Naive thymus-derived CD4-positive, alpha-beta T cell (primary cell): Measurements from ENCODE around the gene KLF12. TPM values are rescaled to one million over a fixed set of nuclear protein-coding genes. Genes with fewer than 3 reads are reported as not detected.

Experiments used
- ATAC-seq: fragments of 150-1000 bp; cut with Tn5 transposase; 2 replicates; pipeline ENCODE4 v1.10.0; 2021; ENCODE audit warnings: mild to moderate bottlenecking, moderate library complexity
- CTCF ChIA-PET: fragments of 350-600 bp; sonication (Branson Sonifier 250); formaldehyde crosslinking; loops from one replicate; lab custom pipeline; 2021; ENCODE audit warnings: antibody characterized with exemption; lab: Charles Lee
- POLR2A ChIA-PET: fragments of 350-600 bp; sonication (Branson Sonifier 250); formaldehyde crosslinking; loops from one replicate; lab custom pipeline; 2021; ENCODE audit warnings: antibody characterized with exemption, inconsistent platforms; lab: Charles Lee
- DNase-seq, 9 donors: peaks; one replicate each; pipeline versions ENCODE4 v3.0.0 to v3.0.0-alpha.2; 2020 to 2022; ENCODE audit warnings: mixed read lengths in 1 of 9
- H3K27ac ChIP-seq: one replicate; pipeline ENCODE4 v1.7.0; 2013; ENCODE audit warnings: mild to moderate bottlenecking, low read depth, low read length, moderate library complexity
- H3K27me3 ChIP-seq, 2 donors: one replicate each; pipeline ENCODE4 v1.7.0; 2013; ENCODE audit warnings: low read length in 2 of 2, mild to moderate bottlenecking in 2 of 2, moderate library complexity in 2 of 2; ENCODE audit not compliant: control insufficient read depth in 2 of 2, insufficient read depth in 2 of 2
- H3K36me3 ChIP-seq, 3 experiments: 1 replicate in 2 of 3; 2 replicates in 1 of 3; pipeline ENCODE4 v1.7.0; 2013; ENCODE audit warnings: low read length in 3 of 3, mild to moderate bottlenecking in 3 of 3, moderate library complexity in 1 of 3; ENCODE audit not compliant: insufficient read depth in 3 of 3, control insufficient read depth in 2 of 3
- H3K4me1 ChIP-seq, 2 donors: one replicate each; pipeline ENCODE4 v1.7.0; 2013; ENCODE audit warnings: low read length in 2 of 2, mild to moderate bottlenecking in 2 of 2, moderate library complexity in 1 of 2; ENCODE audit not compliant: control insufficient read depth in 2 of 2, insufficient read depth in 2 of 2
- H3K4me3 ChIP-seq: 2 replicates; pipeline ENCODE4 v1.7.0; 2013; ENCODE audit warnings: mild to moderate bottlenecking, low read length
- H3K9me3 ChIP-seq, 3 experiments: 1 replicate in 2 of 3; 2 replicates in 1 of 3; pipeline ENCODE4 v1.7.0; 2013; ENCODE audit warnings: low read length in 3 of 3; ENCODE audit not compliant: control insufficient read depth in 2 of 3
- H3K27ac Mint-ChIP-seq, 9 donors: one replicate each; pipeline ENCODE4 v1.8.0; 2020 to 2022; ENCODE audit warnings: mixed read lengths in 9 of 9, mild to moderate bottlenecking in 8 of 9, moderate library complexity in 5 of 9, inconsistent platforms in 2 of 9
- H3K27me3 Mint-ChIP-seq, 5 donors: one replicate each; pipeline ENCODE4 v1.8.0; 2021 to 2022; ENCODE audit warnings: mixed read lengths in 5 of 5, mild to moderate bottlenecking in 1 of 5
- H3K36me3 Mint-ChIP-seq, 5 donors: one replicate each; pipeline ENCODE4 v1.8.0; 2020 to 2022; ENCODE audit warnings: mixed read lengths in 5 of 5, mild to moderate bottlenecking in 3 of 5, inconsistent platforms in 1 of 5
- H3K4me1 Mint-ChIP-seq, 7 donors: one replicate each; pipeline ENCODE4 v1.8.0; 2020 to 2022; ENCODE audit warnings: mixed read lengths in 7 of 7, mild to moderate bottlenecking in 3 of 7, inconsistent platforms in 1 of 7
- H3K4me3 Mint-ChIP-seq, 10 donors: one replicate each; pipeline ENCODE4 v1.8.0; 2020 to 2022; ENCODE audit warnings: mild to moderate bottlenecking in 10 of 10, mixed read lengths in 10 of 10, moderate library complexity in 6 of 10, inconsistent platforms in 2 of 10
- H3K9me3 Mint-ChIP-seq, 11 donors: one replicate each; pipeline ENCODE4 v1.8.0; 2020 to 2022; ENCODE audit warnings: mixed read lengths in 11 of 11, mild to moderate bottlenecking in 4 of 11, inconsistent platforms in 1 of 11, moderate library complexity in 1 of 11
- intact Hi-C, 2 donors: fragments of 100-400 bp; cut with micrococcal nuclease; formaldehyde crosslinking; loops; one replicate each; pipeline ENCODE4 v1.15.1; 2023
- polyA plus RNA-seq, 2 donors: library from polyadenylated mRNA; unstranded; fragments of 300-500 nt; fragmentation: Illumina TruSeq; gene quantifications; one replicate each; pipeline ENCODE4 v1.2.3, GENCODE V29; 2021
- total RNA-seq, 6 experiments: library from RNA in 5 of 6; stranded (reverse) in 5 of 6; gene quantifications; 1 replicate in 5 of 6; 2 replicates in 1 of 6; pipeline ENCODE4 v1.2.3 and lab custom pipeline; 2021 to 2026

KLF12 gene
- total and polyA plus RNA-seq, 7 experiments from 2014 or later = 19.9 to 86.9 (median 68.5) TPM

DNA sequence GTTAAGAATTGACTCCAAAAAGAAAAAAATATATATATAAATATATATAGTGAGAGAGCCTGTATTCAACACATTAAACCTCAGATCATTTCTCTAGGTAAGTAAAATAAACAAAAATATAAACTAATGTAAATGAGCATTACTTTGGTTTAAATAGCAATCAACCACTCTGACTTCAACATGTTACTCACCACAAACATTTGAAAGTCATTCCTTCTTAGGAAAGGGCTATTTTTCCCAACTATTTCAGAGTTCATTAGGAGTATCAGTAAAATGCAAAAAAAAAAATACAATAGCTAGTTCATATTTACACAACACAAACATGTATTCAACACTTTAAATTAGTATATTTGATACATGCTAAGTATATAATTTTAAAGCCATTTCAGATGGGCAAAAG lies 40.5 kb downstream of the KLF12 start:
- ATAC-seq (no peak), DNase-seq (no peak)
- ChIA-PET CTCF (interaction anchor here (0.9 to 1.2 kb wide), 4 partner anchors 9 to 192 kb away, joined by 3 to 7 read pairs (median 3); no protein-coding TSS in a partner anchor), POLR2A (interaction anchor here (0.7 to 1.2 kb wide), 2 partner anchors 31 to 39 kb away, joined by 3 read pairs; no protein-coding TSS in a partner anchor)
- Histone ChIP-seq H3K4me3 (no peak overlapping the region), H3K27me3 (no peaks in the 10 kb centered on the region), H3K36me3 (no peaks in the 10 kb centered on the region), H3K27ac (no peak overlapping the region), H3K9me3 (no peaks in the 10 kb centered on the region), H3K4me1 (peaks cover 39 to 49% of the 10 kb centered on the region in 2 donors)
- H3K27ac Mint-ChIP-seq = peak overlapping the region in 1 of 9 donors; percentile 90
- peaks cover 36 to 85% (median 81%) of the 10 kb centered on the region in 7 donors for H3K4me1 Mint-ChIP-seq
- H3K36me3 Mint-ChIP-seq = peaks cover 0 to 18% (median 2%) of the 10 kb centered on the region in 5 donors
- no peaks in the 10 kb centered on the region for H3K27me3 Mint-ChIP-seq
- H3K9me3 Mint-ChIP-seq = no peaks in the 10 kb centered on the region
- H3K4me3 Mint-ChIP-seq = no peak overlapping the region
- intact Hi-C loops = loop anchor here in 1 of 2 donors (2.0 kb wide), 1 partner anchor 39 kb away; no protein-coding TSS in a partner anchor

DNA sequence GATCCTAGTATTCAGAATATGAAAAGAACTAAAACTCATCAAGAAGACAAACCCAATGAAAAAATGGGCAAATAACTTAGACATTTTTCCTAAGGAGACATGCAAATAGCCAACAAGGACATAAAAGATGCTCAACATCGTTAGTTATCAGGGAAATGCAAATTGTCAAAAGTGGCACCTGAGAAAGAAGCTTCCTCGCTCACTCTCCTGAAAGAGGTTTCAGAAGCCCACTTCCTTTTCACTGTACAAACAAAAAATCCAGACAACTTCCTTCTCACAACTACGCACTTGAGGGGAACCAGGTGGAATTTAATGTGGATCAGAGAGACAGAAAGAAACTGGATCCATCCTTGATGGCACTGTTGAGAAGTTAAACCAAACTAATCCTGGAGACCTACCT lies 41.5 kb downstream of the KLF12 start:
- no peaks in the 10 kb centered on the region for H3K9me3 Mint-ChIP-seq
- H3K36me3 ChIP-seq = no peaks in the 10 kb centered on the region
- H3K27ac Mint-ChIP-seq = peak overlapping the region in 8 of 9 donors; percentile 56 to 91 (median 88)
- ChIA-PET POLR2A (interaction anchor here (0.6 to 0.7 kb wide), 3 partner anchors 10 to 56 kb away, joined by 3 to 4 read pairs (median 3); no protein-coding TSS in a partner anchor), CTCF (interaction anchor here (0.7 to 1.2 kb wide), 2 partner anchors 35 to 262 kb away, joined by 4 to 7 read pairs; no protein-coding TSS in a partner anchor)
- peaks cover 38 to 88% (median 80%) of the 10 kb centered on the region in 7 donors for H3K4me1 Mint-ChIP-seq
- H3K27me3 Mint-ChIP-seq = no peaks in the 10 kb centered on the region
- H3K4me3 Mint-ChIP-seq = peak overlapping the region in 9 of 10 donors; percentile 14 to 77 (median 61)
- H3K4me1 ChIP-seq = peaks cover 36 to 48% of the 10 kb centered on the region in 2 donors
- no peaks in the 10 kb centered on the region for H3K9me3 ChIP-seq
- intact Hi-C loops = no loop called here
- ATAC-seq = no peak
- peaks cover 0 to 20% (median 2%) of the 10 kb centered on the region in 5 donors for H3K36me3 Mint-ChIP-seq
- H3K27me3 ChIP-seq = no peaks in the 10 kb centered on the region
- H3K4me3 ChIP-seq = no peak overlapping the region
- H3K27ac ChIP-seq = peak overlapping the region; percentile 34
- DNase-seq = peak in 2 of 9 donors; percentile 13 to 24

DNA sequence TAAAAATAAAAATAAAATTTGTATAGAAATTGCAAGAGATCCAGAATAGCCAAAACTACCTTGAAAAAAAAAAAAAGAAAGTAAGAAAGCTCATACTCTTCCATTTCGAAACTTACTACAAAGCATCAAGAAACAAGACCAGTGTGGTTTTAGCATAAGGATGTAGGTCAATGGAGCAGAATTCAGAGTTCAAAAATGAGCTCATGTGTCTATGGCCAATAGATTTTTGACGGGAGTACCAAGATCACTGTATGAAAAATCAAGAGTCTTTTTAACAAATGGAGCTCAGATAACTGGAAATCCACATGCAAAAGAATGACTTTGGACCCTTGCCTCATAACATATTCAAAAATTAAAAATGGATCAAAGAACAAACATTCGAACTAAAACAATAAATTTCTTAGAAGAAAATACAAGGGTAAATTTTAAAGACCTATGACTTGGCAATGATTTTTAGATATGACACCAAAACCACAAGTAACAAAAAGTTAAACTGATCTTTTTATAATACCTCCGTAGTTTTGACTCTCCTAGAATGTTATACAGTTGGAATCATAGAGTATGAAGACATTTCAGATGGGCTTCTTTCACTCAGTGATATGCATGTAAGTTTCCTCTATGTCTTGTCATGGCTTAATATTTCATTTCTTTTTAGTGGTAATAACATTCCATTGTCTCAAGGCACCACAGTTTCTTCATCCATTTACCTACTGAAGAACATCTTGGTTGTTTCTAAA lies 43.2 kb downstream of the KLF12 start:
- Histone ChIP-seq H3K27ac (no peak overlapping the region), H3K27me3 (no peaks in the 10 kb centered on the region), H3K36me3 (no peaks in the 10 kb centered on the region), H3K4me1 (peaks cover 36 to 43% of the 10 kb centered on the region in 2 donors), H3K9me3 (no peaks in the 10 kb centered on the region), H3K4me3 (no peak overlapping the region)
- Mint-ChIP-seq H3K27me3 (no peaks in the 10 kb centered on the region), H3K9me3 (no peaks in the 10 kb centered on the region), H3K4me1 (peaks cover 36 to 88% (median 77%) of the 10 kb centered on the region in 7 donors), H3K36me3 (peaks cover 0 to 25% (median 9%) of the 10 kb centered on the region in 5 donors), H3K27ac (peak overlapping the region in 6 of 9 donors; percentile 3 to 90 (median 68)), H3K4me3 (peak overlapping the region; percentile 1 to 75 (median 44))
- POLR2A ChIA-PET = interaction anchor here (1.1 kb wide), 1 partner anchor 106 kb away, joined by 3 read pairs; no protein-coding TSS in a partner anchor
- intact Hi-C loops = loop anchor here in 1 of 2 donors (1.0 to 2.0 kb wide), 3 partner anchors 9 to 16 kb away; no protein-coding TSS in a partner anchor
- no peak for DNase-seq
- ATAC-seq = no peak
- CTCF ChIA-PET = interaction anchor here (0.7 kb wide), 1 partner anchor 78 kb away, joined by 6 read pairs; no protein-coding TSS in a partner anchor

DNA sequence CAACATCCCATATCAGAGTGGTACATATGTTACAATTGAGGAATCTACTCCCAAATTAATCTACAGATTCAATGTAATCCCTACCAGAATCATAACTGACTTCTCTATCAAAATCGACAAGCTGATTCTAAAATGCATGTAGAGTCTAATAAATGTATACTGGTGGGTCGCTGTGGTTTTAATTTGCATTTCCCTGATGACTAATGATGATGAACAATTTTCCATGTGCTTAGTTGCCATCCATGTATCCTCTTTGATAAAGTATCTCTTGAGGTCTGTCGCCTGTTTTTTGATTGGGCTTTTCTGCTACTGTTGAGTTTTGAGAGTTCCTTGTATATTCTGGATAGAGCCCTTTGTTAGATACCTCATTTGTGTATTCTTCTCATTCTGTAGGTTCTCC lies 43.8 kb downstream of the KLF12 start:
- Histone ChIP-seq H3K9me3 (no peaks in the 10 kb centered on the region), H3K27ac (no peak overlapping the region), H3K36me3 (no peaks in the 10 kb centered on the region), H3K4me1 (peaks cover 36 to 45% of the 10 kb centered on the region in 2 donors), H3K27me3 (no peaks in the 10 kb centered on the region), H3K4me3 (no peak overlapping the region)
- no peaks in the 10 kb centered on the region for H3K9me3 Mint-ChIP-seq
- POLR2A ChIA-PET = interaction anchor here (1.1 kb wide), 1 partner anchor 105 kb away, joined by 3 read pairs; no protein-coding TSS in a partner anchor
- intact Hi-C loops = loop anchor here in 1 of 2 donors (1.0 to 2.0 kb wide), 3 partner anchors 8 to 16 kb away; no protein-coding TSS in a partner anchor
- CTCF ChIA-PET = no interaction called here
- peak overlapping the region in 3 of 9 donors; percentile 6 to 90 (median 35) for H3K27ac Mint-ChIP-seq
- DNase-seq = no peak
- H3K4me3 Mint-ChIP-seq = peak overlapping the region in 6 of 10 donors; percentile 12 to 59 (median 42)
- peaks cover 33 to 83% (median 73%) of the 10 kb centered on the region in 7 donors for H3K4me1 Mint-ChIP-seq
- ATAC-seq = no peak
- no peaks in the 10 kb centered on the region for H3K27me3 Mint-ChIP-seq
- peaks cover 0 to 25% (median 9%) of the 10 kb centered on the region in 5 donors for H3K36me3 Mint-ChIP-seq

DNA sequence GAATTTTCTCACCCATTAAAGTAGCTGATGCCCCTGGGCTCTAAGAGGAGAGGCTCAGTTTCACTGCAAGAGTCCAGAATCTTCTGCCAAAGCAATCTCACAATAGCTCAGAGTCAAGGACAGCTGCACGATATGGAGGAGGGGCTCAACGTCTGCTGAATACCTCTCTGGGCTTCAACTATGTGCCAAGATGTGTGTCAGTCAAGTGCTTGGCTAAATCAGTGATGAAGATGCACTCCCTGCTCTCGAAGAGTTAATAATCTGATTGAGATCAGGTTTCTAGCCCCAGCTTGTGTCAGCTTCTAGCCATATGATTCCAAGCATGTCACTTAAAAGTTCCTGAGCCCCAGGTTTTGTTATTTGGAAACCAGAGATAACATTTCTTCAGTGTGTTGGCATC lies 46.8 kb downstream of the KLF12 start:
- ChIA-PET POLR2A (interaction anchor here (1.1 to 1.5 kb wide), 2 partner anchors 12 to 201 kb away, joined by 4 to 5 read pairs; no protein-coding TSS in a partner anchor), CTCF (no interaction called here)
- Histone ChIP-seq H3K27ac (no peak overlapping the region), H3K4me1 (peaks cover 37 to 46% of the 10 kb centered on the region in 2 donors), H3K4me3 (no peak overlapping the region), H3K36me3 (no peaks in the 10 kb centered on the region), H3K9me3 (no peaks in the 10 kb centered on the region), H3K27me3 (no peaks in the 10 kb centered on the region)
- Mint-ChIP-seq H3K9me3 (no peaks in the 10 kb centered on the region), H3K36me3 (peaks cover 0 to 39% (median 13%) of the 10 kb centered on the region in 5 donors), H3K4me1 (peaks cover 37 to 94% (median 85%) of the 10 kb centered on the region in 7 donors), H3K27me3 (no peaks in the 10 kb centered on the region), H3K4me3 (peak overlapping the region in 3 of 10 donors; percentile 2 to 34 (median 30)), H3K27ac (no peak overlapping the region)
- no peak for ATAC-seq
- intact Hi-C loops = no loop called here
- no peak for DNase-seq
